H9 (cell line): Measurements from ENCODE around the gene KAT6B. TPM values are rescaled to one million over a fixed set of nuclear protein-coding genes. Genes with fewer than 3 reads are reported as not detected.

ENCODE experiments used
- DNase-seq: peaks from one replicate; pipeline ENCODE4 v3.0.0-alpha.2; 2017
- H2AFZ ChIP-seq: one replicate; pipeline ENCODE4 v1.6.1; 2013; ENCODE audit warnings: mild to moderate bottlenecking, low read length, control low read depth, moderate library complexity
- H2AK5ac ChIP-seq: 2 replicates; pipeline ENCODE4 v1.6.1; 2013; ENCODE audit warnings: low read length, control low read depth, mixed read lengths; ENCODE audit not compliant: insufficient read length
- H2BK120ac ChIP-seq: one replicate; pipeline ENCODE4 v1.6.1; 2013; ENCODE audit warnings: low read depth, mild to moderate bottlenecking, low read length, control low read depth, inconsistent platforms; ENCODE audit not compliant: poor library complexity, severe bottlenecking
- H2BK12ac ChIP-seq: 2 replicates; pipeline ENCODE4 v1.6.1; 2013; ENCODE audit warnings: low read length, control low read depth, mixed read lengths, low read depth; ENCODE audit not compliant: insufficient read length
- H2BK15ac ChIP-seq: 2 replicates; pipeline ENCODE4 v1.6.1; 2013; ENCODE audit warnings: low read depth, low read length, control low read depth
- H2BK20ac ChIP-seq: one replicate; pipeline ENCODE4 v1.6.1; 2013; ENCODE audit warnings: low read depth, mild to moderate bottlenecking, low read length, control low read depth, inconsistent platforms; ENCODE audit not compliant: poor library complexity, severe bottlenecking
- H2BK5ac ChIP-seq: 2 replicates; pipeline ENCODE4 v1.6.1; 2013; ENCODE audit warnings: low read length, control low read depth, mixed read lengths; ENCODE audit not compliant: insufficient read length
- H3K14ac ChIP-seq: 2 replicates; pipeline ENCODE4 v1.6.1; 2013; ENCODE audit warnings: low read length, control low read depth; ENCODE audit not compliant: insufficient read depth
- H3K18ac ChIP-seq: 2 replicates; pipeline ENCODE4 v1.6.1; 2013; ENCODE audit warnings: low read depth, mild to moderate bottlenecking, mixed read lengths, low read length, control low read depth; ENCODE audit not compliant: insufficient read length
- H3K23ac ChIP-seq: 2 replicates; pipeline ENCODE4 v1.6.1; 2013; ENCODE audit warnings: low read length, control low read depth, mixed read lengths, low read depth; ENCODE audit not compliant: insufficient read length
- H3K23me2 ChIP-seq: 2 replicates; pipeline ENCODE4 v1.6.1; 2013; ENCODE audit warnings: low read depth, mild to moderate bottlenecking, mixed read lengths, low read length, control low read depth; ENCODE audit not compliant: insufficient read length, poor library complexity, severe bottlenecking
- H3K27ac ChIP-seq: 2 replicates; pipeline ENCODE4 v1.5.1; 2013; ENCODE audit warnings: low read length, control low read depth, mixed read lengths, low read depth; ENCODE audit not compliant: insufficient read length
- H3K27me3 ChIP-seq: 2 replicates; pipeline ENCODE4 v1.6.1; 2013; ENCODE audit warnings: low read length, control low read depth, inconsistent platforms; ENCODE audit not compliant: insufficient read depth
- H3K4ac ChIP-seq: 2 replicates; pipeline ENCODE4 v1.6.1; 2013; ENCODE audit warnings: low read depth, mild to moderate bottlenecking, control low read depth, inconsistent platforms, low read length, moderate library complexity
- H3K4me1 ChIP-seq: 2 replicates; pipeline ENCODE4 v1.6.1; 2013; ENCODE audit warnings: low read length, control low read depth, inconsistent platforms; ENCODE audit not compliant: insufficient read depth
- H3K4me2 ChIP-seq: 2 replicates; pipeline ENCODE4 v1.6.1; 2013; ENCODE audit warnings: low read length, control low read depth, mixed read lengths; ENCODE audit not compliant: insufficient read length, insufficient read depth
- H3K56ac ChIP-seq: 2 replicates; pipeline ENCODE4 v1.6.1; 2013; ENCODE audit warnings: low read depth, mild to moderate bottlenecking, mixed read lengths, low read length, control low read depth; ENCODE audit not compliant: insufficient read length
- H3K79me1 ChIP-seq: 2 replicates; pipeline ENCODE4 v1.6.1; 2013; ENCODE audit warnings: low read depth, mild to moderate bottlenecking, moderate library complexity, low read length, control low read depth, inconsistent platforms; ENCODE audit not compliant: insufficient read depth, poor library complexity, severe bottlenecking
- H3K79me2 ChIP-seq: 2 replicates; pipeline ENCODE4 v1.6.1; 2013; ENCODE audit warnings: low read length, control low read depth, inconsistent platforms; ENCODE audit not compliant: insufficient read depth
- H3K9ac ChIP-seq: 2 replicates; pipeline ENCODE4 v1.6.1; 2013; ENCODE audit warnings: low read length, control low read depth, mixed read lengths; ENCODE audit not compliant: insufficient read length; ENCODE audit errors: extremely low read depth
- H3K9me3 ChIP-seq: one replicate; pipeline ENCODE4 v1.6.1; 2013; ENCODE audit warnings: low read depth, low read length, inconsistent platforms; ENCODE audit not compliant: control insufficient read depth
- H3T11ph ChIP-seq: one replicate; pipeline ENCODE4 v1.6.1; 2013; ENCODE audit warnings: mild to moderate bottlenecking, low read length, control low read depth, inconsistent platforms
- H4K20me1 ChIP-seq: one replicate; pipeline ENCODE4 v1.6.1; 2013; ENCODE audit not compliant: control insufficient read depth, insufficient read length, insufficient read depth
- H4K5ac ChIP-seq: 2 replicates; pipeline ENCODE4 v1.6.1; 2013; ENCODE audit warnings: low read depth, mild to moderate bottlenecking, mixed read lengths, low read length, control low read depth; ENCODE audit not compliant: insufficient read length
- H4K8ac ChIP-seq: replicated peaks from 2 replicates; pipeline ENCODE4 v1.6.1; 2013; ENCODE audit warnings: low read length, control low read depth, mixed read lengths, low read depth; ENCODE audit not compliant: insufficient read length
- H4K91ac ChIP-seq: 2 replicates; pipeline ENCODE4 v1.6.1; 2013; ENCODE audit warnings: low read depth, mild to moderate bottlenecking, moderate library complexity, mixed read lengths, low read length, control low read depth; ENCODE audit not compliant: insufficient read length
- H3K27ac Mint-ChIP-seq, 3 experiments: 2 replicates in 2 of 3; 3 replicates in 1 of 3; pipeline ENCODE4 v1.8.0; 2020 to 2021; ENCODE audit warnings: mixed read lengths in 3 of 3, mild to moderate bottlenecking in 1 of 3, moderate library complexity in 1 of 3
- H3K27me3 Mint-ChIP-seq: 2 replicates; pipeline ENCODE4 v1.8.0; 2021; ENCODE audit warnings: low read depth, mild to moderate bottlenecking, moderate library complexity, mixed read lengths
- H3K36me3 Mint-ChIP-seq, 3 experiments: 2 replicates in 2 of 3; 3 replicates in 1 of 3; pipeline ENCODE4 v1.8.0; 2020 to 2021; ENCODE audit warnings: low read depth in 3 of 3, mixed read lengths in 3 of 3; ENCODE audit not compliant: insufficient read depth in 1 of 3
- H3K4me1 Mint-ChIP-seq, 2 experiments: 2 replicates each; pipeline ENCODE4 v1.8.0; 2020; ENCODE audit warnings: mixed read lengths in 2 of 2
- H3K4me3 Mint-ChIP-seq, 2 experiments: 2 replicates in 1 of 2; 3 replicates in 1 of 2; pipeline ENCODE4 v1.8.0; 2020 to 2021; ENCODE audit warnings: mild to moderate bottlenecking in 2 of 2, mixed read lengths in 2 of 2, moderate library complexity in 1 of 2
- H3K9me3 Mint-ChIP-seq, 2 experiments: 2 replicates in 1 of 2; 3 replicates in 1 of 2; pipeline ENCODE4 v1.8.0; 2020; ENCODE audit warnings: mild to moderate bottlenecking in 2 of 2, mixed read lengths in 2 of 2, moderate library complexity in 1 of 2
- WGBS: extraction: QIAGEN DNeasy Blood & Tissue Kit; methylation state at CpG from one replicate; pipeline ENCODE4 v1.1.7; 2013; ENCODE audit warnings: missing lambda C conversion rate, low lambda C conversion rate, mixed read lengths; ENCODE audit not compliant: insufficient read length; ENCODE audit errors: extremely low coverage; 5-methylcytosine and 5-hydroxymethylcytosine counted together
- total RNA-seq: library from RNA; stranded (reverse); gene quantifications from 2 replicates; pipeline ENCODE4 v1.2.1, GENCODE V29; 2021
- TF ChIP-seq, protein P1 (sequence below): fragments of 200-600 bp; sonication (generic); conservative IDR thresholded peaks from 3 replicates; pipeline ENCODE4 v1.8.0; 2021; ENCODE audit warnings: antibody characterized with exemption, mild to moderate bottlenecking

KAT6B gene
- total RNA-seq, 1 experiment from 2014 or later, result 34.2 TPM

DNA sequence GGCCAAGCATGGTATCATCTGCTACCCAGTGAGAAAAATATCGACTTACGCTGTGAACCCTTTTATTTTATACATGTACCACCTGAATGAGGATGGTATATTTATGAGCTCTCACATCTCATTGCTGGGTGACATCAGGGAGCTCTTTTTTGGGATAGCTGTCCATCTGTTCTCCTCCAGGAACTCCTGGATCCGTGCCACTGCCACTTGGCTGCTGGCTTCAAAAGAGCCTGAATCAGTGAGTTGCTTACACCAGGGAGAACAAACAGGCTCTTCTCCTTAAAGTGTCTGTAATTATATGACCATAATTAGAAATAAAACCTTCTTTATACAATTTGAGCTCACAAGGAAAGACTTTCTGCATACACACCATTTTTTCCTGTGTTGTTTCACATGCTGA, 106.2 kb downstream of the KAT6B start:
- no peak overlapping the region for H4K91ac ChIP-seq
- Mint-ChIP-seq H3K4me1 (peaks cover 22 to 25% of the 10 kb centered on the region in 2 experiments), H3K27me3 (no peaks in the 10 kb centered on the region), H3K36me3 (no peaks in the 10 kb centered on the region), H3K27ac (no peak overlapping the region), H3K9me3 (no peaks in the 10 kb centered on the region), H3K4me3 (no peak overlapping the region)
- H2BK5ac ChIP-seq, result no peak overlapping the region
- H3K4me1 ChIP-seq, result peaks cover 2% of the 10 kb centered on the region; the same call in 1 of the 2 replicates
- no peak overlapping the region for H4K8ac ChIP-seq
- no peaks in the 10 kb centered on the region for H4K20me1 ChIP-seq
- H3K4me2 ChIP-seq, result no peak overlapping the region
- H3K23ac ChIP-seq, result no peak overlapping the region
- H3K4ac ChIP-seq, result no peak overlapping the region
- no peak overlapping the region for H2BK120ac ChIP-seq
- peaks cover 2% of the 10 kb centered on the region for H3K79me1 ChIP-seq
- H2BK20ac ChIP-seq, result no peak overlapping the region
- no peak overlapping the region for H3K27ac ChIP-seq
- H3K18ac ChIP-seq, result no peak overlapping the region
- no peak overlapping the region for H3K56ac ChIP-seq
- H3K27me3 ChIP-seq, result no peaks in the 10 kb centered on the region
- no peak overlapping the region for H2BK12ac ChIP-seq
- no peaks in the 10 kb centered on the region for H3K23me2 ChIP-seq
- H2AFZ ChIP-seq, result no peak overlapping the region
- WGBS, result no CpG with 5 or more reads among the region's 3 CpGs
- H2BK15ac ChIP-seq, result no peak overlapping the region
- no peaks in the 10 kb centered on the region for H3K79me2 ChIP-seq
- no peak overlapping the region for H3K14ac ChIP-seq
- no peak for DNase-seq
- H3K9me3 ChIP-seq, result no peaks in the 10 kb centered on the region
- TF ChIP-seq, protein P1, sequence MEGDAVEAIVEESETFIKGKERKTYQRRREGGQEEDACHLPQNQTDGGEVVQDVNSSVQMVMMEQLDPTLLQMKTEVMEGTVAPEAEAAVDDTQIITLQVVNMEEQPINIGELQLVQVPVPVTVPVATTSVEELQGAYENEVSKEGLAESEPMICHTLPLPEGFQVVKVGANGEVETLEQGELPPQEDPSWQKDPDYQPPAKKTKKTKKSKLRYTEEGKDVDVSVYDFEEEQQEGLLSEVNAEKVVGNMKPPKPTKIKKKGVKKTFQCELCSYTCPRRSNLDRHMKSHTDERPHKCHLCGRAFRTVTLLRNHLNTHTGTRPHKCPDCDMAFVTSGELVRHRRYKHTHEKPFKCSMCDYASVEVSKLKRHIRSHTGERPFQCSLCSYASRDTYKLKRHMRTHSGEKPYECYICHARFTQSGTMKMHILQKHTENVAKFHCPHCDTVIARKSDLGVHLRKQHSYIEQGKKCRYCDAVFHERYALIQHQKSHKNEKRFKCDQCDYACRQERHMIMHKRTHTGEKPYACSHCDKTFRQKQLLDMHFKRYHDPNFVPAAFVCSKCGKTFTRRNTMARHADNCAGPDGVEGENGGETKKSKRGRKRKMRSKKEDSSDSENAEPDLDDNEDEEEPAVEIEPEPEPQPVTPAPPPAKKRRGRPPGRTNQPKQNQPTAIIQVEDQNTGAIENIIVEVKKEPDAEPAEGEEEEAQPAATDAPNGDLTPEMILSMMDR, result no peak
- no peak overlapping the region for H2AK5ac ChIP-seq
- H3K9ac ChIP-seq, result no peak overlapping the region
- H3T11ph ChIP-seq, result no peak overlapping the region
- H4K5ac ChIP-seq, result no peak overlapping the region
